ENCODE measurements around the gene ACSS1.
A peak's percentile ranks its signal among the peaks of the same experiment; 100 is the strongest.

ACSS1 gene

GRCh38 chr20:24992487-24993205 lies 65.3 kb downstream of the ACSS1 start, which contains the start of gene APMAP:
Gene APMAP, minus strand, starts transcription at chr20:24992751. Its CDS starts 63 bp downstream, at chr20:24992688.
- DNase-seq: peak; percentile 96

GRCh38 chr20:24991897-24992486 lies 65.9 kb downstream of the ACSS1 start:
- no peak for DNase-seq

- DNase-seq: no peak
These were observed 67.1 kb downstream of the ACSS1 start for GRCh38 chr20:24990810-24991252.

- DNase-seq: no peak
These were observed 68.8 kb downstream of the ACSS1 start for GRCh38 chr20:24989162-24989561.

GRCh38 chr20:24987873-24988835 lies 69.8 kb downstream of the ACSS1 start:
- no peak for DNase-seq

- no peak for DNase-seq
These were observed 70.7 kb downstream of the ACSS1 start for GRCh38 chr20:24987244-24987643.

- DNase-seq: no peak
These were observed 71.4 kb downstream of the ACSS1 start for GRCh38 chr20:24986436-24987015.

- no peak for DNase-seq
These were observed 72.1 kb downstream of the ACSS1 start for GRCh38 chr20:24985802-24986201.

- no peak for DNase-seq
These were observed 72.8 kb downstream of the ACSS1 start for GRCh38 chr20:24984961-24985640.

GRCh38 chr20:24983896-24984295 lies 74.0 kb downstream of the ACSS1 start:
- no peak for DNase-seq

GRCh38 chr20:24981790-24982189 lies 76.1 kb downstream of the ACSS1 start:
- no peak for DNase-seq

GRCh38 chr20:24981282-24981681 lies 76.7 kb downstream of the ACSS1 start:
- no peak for DNase-seq

- DNase-seq: no peak
These were observed 77.5 kb downstream of the ACSS1 start for GRCh38 chr20:24980291-24981053.

- DNase-seq: no peak
These were observed 78.6 kb downstream of the ACSS1 start for GRCh38 chr20:24979036-24979960.

GRCh38 chr20:24978513-24978912 lies 79.4 kb downstream of the ACSS1 start:
- DNase-seq: no peak

GRCh38 chr20:24977797-24978196 lies 80.1 kb downstream of the ACSS1 start:
- DNase-seq: no peak

- DNase-seq: no peak
These were observed 80.6 kb downstream of the ACSS1 start for GRCh38 chr20:24977336-24977735.

- no peak for DNase-seq
These were observed 85.6 kb downstream of the ACSS1 start for GRCh38 chr20:24972341-24972740.

GRCh38 chr20:24971376-24972101 lies 86.4 kb downstream of the ACSS1 start:
- no peak for DNase-seq

GRCh38 chr20:24970754-24971153 lies 87.2 kb downstream of the ACSS1 start:
- no peak for DNase-seq

Data from CD4-positive, alpha-beta T cell treated with Interleukin-21 for 1 hour (primary cell).